ENCODE data around the gene ZWILCH.
A peak's percentile ranks its signal among the peaks of the same experiment; 100 is the strongest.

The ZWILCH gene

DNA sequence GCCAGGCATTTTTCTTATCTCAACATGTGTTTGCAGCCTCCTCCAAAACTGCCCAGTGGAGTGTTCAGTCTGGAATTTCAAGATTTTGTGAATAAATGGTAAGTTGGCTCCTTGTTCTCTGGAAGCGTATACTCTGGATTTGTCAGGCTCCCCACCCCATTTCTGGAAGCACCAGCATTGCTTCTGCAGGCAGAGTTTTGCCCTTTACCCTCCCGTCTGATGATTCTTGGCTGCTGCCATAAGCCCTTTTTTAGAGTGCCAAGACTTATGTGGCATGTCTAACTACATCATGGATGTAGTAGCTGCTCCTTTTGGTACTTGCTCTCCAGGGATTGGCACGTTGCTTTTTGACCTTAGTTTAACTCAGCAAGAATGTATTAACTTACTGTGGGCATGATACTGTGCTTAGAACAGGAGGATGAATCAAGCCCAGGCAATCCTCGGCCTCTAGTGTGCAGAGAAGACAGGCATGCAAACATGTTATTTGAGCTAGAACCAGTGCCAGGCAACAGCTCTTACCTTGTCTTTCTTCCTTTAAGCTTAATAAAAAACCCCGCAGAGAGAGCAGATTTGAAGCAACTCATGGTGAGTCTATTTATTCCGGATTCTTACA is 15.8 kb upstream of the ZWILCH start:
- ChIA-PET CTCF (interaction anchor here (0.6 to 1.5 kb wide), 4 partner anchors 8 to 18 kb away, joined by 3 to 4 read pairs (median 3); partner anchors contain the start of gene SNAPC5), POLR2A (no interaction called here)
- DNase-seq (ENCODE audit: extremely low spot score) = peak; percentile 2
- TF ChIP-seq CTCF (IDR thresholded peaks at IDR 0.05; ENCODE audit: control extremely low read depth, extremely low read depth, low read depth, missing control alignments) = no peak

DNA sequence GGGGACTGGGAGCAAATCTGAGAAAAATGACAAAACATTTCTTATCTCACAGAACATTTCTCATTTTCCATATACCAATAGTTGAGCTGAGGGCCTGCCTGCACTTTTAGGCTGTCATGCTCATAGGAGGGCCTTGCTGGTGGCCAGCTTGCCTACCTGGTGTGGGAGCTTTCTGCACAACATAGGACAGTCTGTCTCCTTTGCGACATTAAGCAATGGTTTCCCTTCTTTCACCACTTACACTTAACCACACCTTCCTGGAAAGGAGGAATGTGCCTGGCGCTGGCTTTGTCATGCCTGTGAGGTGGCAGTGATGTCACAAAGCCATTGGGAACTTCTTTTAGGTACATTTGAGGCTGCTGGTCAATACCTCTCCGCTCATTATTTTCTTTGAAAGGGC is 13.3 kb upstream of the ZWILCH start:
- DNase-seq (ENCODE audit: extremely low spot score) = no peak
- no peak for TF ChIP-seq CTCF (IDR thresholded peaks at IDR 0.05; ENCODE audit: control extremely low read depth, extremely low read depth, low read depth, missing control alignments)
- ChIA-PET CTCF (interaction anchor here (0.8 to 1.3 kb wide), 3 partner anchors 9 to 20 kb away, joined by 3 to 4 read pairs (median 3); no protein-coding TSS in a partner anchor), POLR2A (interaction anchor here (1.6 kb wide), 1 partner anchor 19 kb away, joined by 6 read pairs; no protein-coding TSS in a partner anchor)

GRCh38 chr15:66494262-66494661 is 10.9 kb upstream of the ZWILCH start:
- POLR2A ChIA-PET = interaction anchor here (1.6 kb wide), 1 partner anchor 11 kb away, joined by 4 read pairs; the partner anchor contains the start of genes RPL4 and ZWILCH
- DNase-seq (ENCODE audit: extremely low spot score) = no peak
- no peak for TF ChIP-seq CTCF (IDR thresholded peaks at IDR 0.05; ENCODE audit: control extremely low read depth, extremely low read depth, low read depth, missing control alignments)
- CTCF ChIA-PET = interaction anchor here (0.8 kb wide), 2 partner anchors 9 to 89 kb away, joined by 3 read pairs; no protein-coding TSS in a partner anchor

- ChIA-PET CTCF (interaction anchor here (0.7 to 4.3 kb wide), 28 partner anchors 7 to 865 kb away, joined by 3 to 63 read pairs (median 8); partner anchors contain the start of genes DIS3L, MAP2K1 and TIPIN), POLR2A (interaction anchor here (1.6 to 3.2 kb wide), 3 partner anchors 13 to 109 kb away, joined by 5 to 17 read pairs (median 8); partner anchors contain the start of gene MAP2K1)
- no peak for TF ChIP-seq CTCF (IDR thresholded peaks at IDR 0.05; ENCODE audit: control extremely low read depth, extremely low read depth, low read depth, missing control alignments)
- DNase-seq (ENCODE audit: extremely low spot score) = peak; percentile 30
Observed at GRCh38 chr15:66496951-66497501, 8.1 kb upstream of the ZWILCH start.

DNA sequence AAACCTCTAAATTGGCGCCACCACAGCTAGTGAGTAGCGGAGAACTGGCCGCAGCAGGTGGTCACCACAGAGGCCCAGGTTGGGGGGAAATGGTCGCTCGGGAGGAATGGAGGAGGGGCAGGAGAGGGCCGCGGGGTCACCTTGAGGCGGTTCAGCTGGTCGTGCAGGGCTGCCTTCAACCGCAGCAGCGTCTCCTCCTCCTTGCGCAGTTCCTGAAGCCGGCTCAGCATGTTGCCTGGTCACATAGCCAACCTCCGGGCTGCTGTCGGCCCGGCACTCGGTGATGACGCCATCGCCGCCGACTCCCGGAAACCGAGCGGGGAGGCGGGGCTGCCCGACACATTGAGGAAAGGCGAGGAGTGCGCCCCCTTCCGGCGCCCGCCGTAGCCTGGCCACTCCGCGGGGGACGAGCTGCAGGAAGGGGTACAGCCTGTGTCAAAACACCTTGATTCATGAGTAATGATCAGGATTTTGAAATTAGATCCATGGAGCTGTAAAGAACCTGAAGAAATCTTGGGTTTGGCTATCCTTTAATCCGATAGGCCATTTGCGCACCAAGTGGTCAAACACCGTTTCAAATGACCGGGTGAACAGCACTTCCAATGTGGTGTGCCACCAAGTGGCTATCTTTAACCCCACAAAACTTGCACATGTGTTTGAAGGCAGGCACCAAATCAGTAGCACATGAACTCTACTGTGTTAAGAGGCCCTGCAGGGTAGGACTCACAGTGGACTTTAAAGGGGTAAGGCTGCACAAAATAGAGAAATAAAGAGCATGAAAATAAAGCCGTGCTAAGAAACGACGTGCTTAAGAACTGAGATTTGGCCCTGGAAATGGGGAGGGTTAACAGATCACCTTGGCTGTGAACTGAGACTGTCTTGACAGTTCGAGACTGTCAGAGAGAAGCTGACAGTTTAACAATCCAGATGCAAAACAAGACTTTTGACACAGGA is 7.3 kb upstream of the ZWILCH start, which contains the start of gene SNAPC5:
TSS of gene SNAPC5 (minus strand) at position 261 of the 954 bp plus-strand sequence. CDS start at position 230, 31 bp downstream.
- ChIA-PET CTCF (interaction anchor here (0.7 to 4.3 kb wide), 53 partner anchors 8 to 866 kb away, joined by 3 to 63 read pairs (median 4); partner anchors contain the start of genes DIS3L, MAP2K1 and TIPIN), POLR2A (interaction anchor here (0.6 to 3.2 kb wide), 5 partner anchors 13 to 110 kb away, joined by 3 to 17 read pairs (median 5); partner anchors contain the start of gene MAP2K1)
- DNase-seq (ENCODE audit: extremely low spot score) = peak; percentile 94
- TF ChIP-seq CTCF (IDR thresholded peaks at IDR 0.05; ENCODE audit: control extremely low read depth, extremely low read depth, low read depth, missing control alignments) = peak; percentile 97

All from GM10248 (cell line).